ENCODE results near the gene FREM1. TPM values are rescaled to one million over a fixed set of nuclear protein-coding genes. Genes with fewer than 3 reads are reported as not detected.

The FREM1 gene
- not detected for total RNA-seq
- 0 to 0.38 reads per million in 2 donors for total RNA-seq

- no peak for ATAC-seq
- no peak for DNase-seq
- Mint-ChIP-seq H3K4me3 (no peak within 1 kb of the TSS), H3K27ac (no peak within 1 kb of the TSS), H3K4me1 (no peaks in the 10 kb centered on the region), H3K27me3 (peaks cover 10% of the 10 kb centered on the region), H3K36me3 (ENCODE audit: low read depth) (no peaks in the 10 kb centered on the region)
- H3K9me3 ChIP-seq (ENCODE audit: control insufficient read depth, low read length, poor library complexity, severe bottlenecking): no peaks in the 10 kb centered on the region
Observed at GRCh38 chr9:14909961-14910805, at the start of gene FREM1. TSS of gene FREM1 (minus strand) at chr9:14910428. CDS start at chr9:14868977, 41,451 bp downstream.

GRCh38 chr9:14958989-14959388 lies 48.8 kb upstream of the FREM1 start:
- no peaks in the 10 kb centered on the region for H3K27me3 Mint-ChIP-seq
- H3K4me3 Mint-ChIP-seq: no peak overlapping the region
- DNase-seq: no peak
- no peak overlapping the region for H3K27ac Mint-ChIP-seq
- H3K4me1 Mint-ChIP-seq: peaks cover 7% of the 10 kb centered on the region
- ATAC-seq: no peak
- no peaks in the 10 kb centered on the region for H3K9me3 ChIP-seq (ENCODE audit: control insufficient read depth, low read length, poor library complexity, severe bottlenecking)
- H3K36me3 Mint-ChIP-seq (ENCODE audit: low read depth): no peaks in the 10 kb centered on the region

GRCh38 chr9:14957109-14957508 lies 46.9 kb upstream of the FREM1 start:
- ATAC-seq (no peak), DNase-seq (no peak)
- no peak overlapping the region for H3K4me3 Mint-ChIP-seq
- no peaks in the 10 kb centered on the region for H3K36me3 Mint-ChIP-seq (ENCODE audit: low read depth)
- H3K9me3 ChIP-seq (ENCODE audit: control insufficient read depth, low read length, poor library complexity, severe bottlenecking): no peaks in the 10 kb centered on the region
- peaks cover 7% of the 10 kb centered on the region for H3K4me1 Mint-ChIP-seq
- H3K27me3 Mint-ChIP-seq: no peaks in the 10 kb centered on the region
- H3K27ac Mint-ChIP-seq: no peak overlapping the region

- no peak for ATAC-seq
- no peaks in the 10 kb centered on the region for H3K9me3 ChIP-seq (ENCODE audit: control insufficient read depth, low read length, poor library complexity, severe bottlenecking)
- Mint-ChIP-seq H3K4me3 (no peak overlapping the region), H3K27ac (no peak overlapping the region), H3K27me3 (no peaks in the 10 kb centered on the region), H3K4me1 (peaks cover 2% of the 10 kb centered on the region), H3K36me3 (ENCODE audit: low read depth) (no peaks in the 10 kb centered on the region)
- DNase-seq: no peak
Observed at GRCh38 chr9:14956208-14956607, 46.0 kb upstream of the FREM1 start.

GRCh38 chr9:14945351-14945750 lies 35.1 kb upstream of the FREM1 start:
- DNase-seq (no peak), ATAC-seq (no peak)
- no peak overlapping the region for H3K27ac Mint-ChIP-seq
- H3K4me1 Mint-ChIP-seq: no peaks in the 10 kb centered on the region
- no peaks in the 10 kb centered on the region for H3K9me3 ChIP-seq (ENCODE audit: control insufficient read depth, low read length, poor library complexity, severe bottlenecking)
- H3K36me3 Mint-ChIP-seq (ENCODE audit: low read depth): no peaks in the 10 kb centered on the region
- H3K4me3 Mint-ChIP-seq: no peak overlapping the region
- peaks cover 4% of the 10 kb centered on the region for H3K27me3 Mint-ChIP-seq

GRCh38 chr9:14941501-14942405 lies 31.5 kb upstream of the FREM1 start:
- H3K27ac Mint-ChIP-seq: no peak overlapping the region
- no peak for ATAC-seq

GRCh38 chr9:14939378-14939777 lies 29.1 kb upstream of the FREM1 start:
- Mint-ChIP-seq H3K4me3 (no peak overlapping the region), H3K27me3 (no peaks in the 10 kb centered on the region), H3K4me1 (no peaks in the 10 kb centered on the region), H3K27ac (no peak overlapping the region), H3K36me3 (ENCODE audit: low read depth) (no peaks in the 10 kb centered on the region)
- no peaks in the 10 kb centered on the region for H3K9me3 ChIP-seq (ENCODE audit: control insufficient read depth, low read length, poor library complexity, severe bottlenecking)
- no peak for ATAC-seq
- DNase-seq: no peak

More at GRCh38 chr9:14941501-14942405, 31.5 kb upstream of the FREM1 start:
- DNase-seq: no peak
- no peak overlapping the region for H3K4me3 Mint-ChIP-seq
- peaks cover 4% of the 10 kb centered on the region for H3K27me3 Mint-ChIP-seq
- H3K36me3 Mint-ChIP-seq (ENCODE audit: low read depth): no peaks in the 10 kb centered on the region
- no peaks in the 10 kb centered on the region for H3K4me1 Mint-ChIP-seq
- H3K9me3 ChIP-seq (ENCODE audit: control insufficient read depth, low read length, poor library complexity, severe bottlenecking): no peaks in the 10 kb centered on the region

GRCh38 chr9:14937216-14937615 lies 27.0 kb upstream of the FREM1 start:
- no peak for DNase-seq
- Mint-ChIP-seq H3K4me3 (no peak overlapping the region), H3K4me1 (no peaks in the 10 kb centered on the region), H3K27me3 (no peaks in the 10 kb centered on the region), H3K36me3 (ENCODE audit: low read depth) (no peaks in the 10 kb centered on the region), H3K27ac (no peak overlapping the region)
- ATAC-seq: no peak
- no peaks in the 10 kb centered on the region for H3K9me3 ChIP-seq (ENCODE audit: control insufficient read depth, low read length, poor library complexity, severe bottlenecking)

GRCh38 chr9:14936491-14936890 lies 26.3 kb upstream of the FREM1 start:
- DNase-seq (no peak), ATAC-seq (no peak)
- Mint-ChIP-seq H3K4me3 (no peak overlapping the region), H3K27ac (no peak overlapping the region), H3K4me1 (no peaks in the 10 kb centered on the region), H3K36me3 (ENCODE audit: low read depth) (no peaks in the 10 kb centered on the region), H3K27me3 (no peaks in the 10 kb centered on the region)
- no peaks in the 10 kb centered on the region for H3K9me3 ChIP-seq (ENCODE audit: control insufficient read depth, low read length, poor library complexity, severe bottlenecking)

GRCh38 chr9:14935964-14936363 lies 25.7 kb upstream of the FREM1 start:
- no peaks in the 10 kb centered on the region for H3K9me3 ChIP-seq (ENCODE audit: control insufficient read depth, low read length, poor library complexity, severe bottlenecking)
- ATAC-seq (no peak), DNase-seq (no peak)
- Mint-ChIP-seq H3K4me1 (no peaks in the 10 kb centered on the region), H3K36me3 (ENCODE audit: low read depth) (no peaks in the 10 kb centered on the region), H3K4me3 (no peak overlapping the region), H3K27ac (no peak overlapping the region), H3K27me3 (no peaks in the 10 kb centered on the region)

GRCh38 chr9:14935106-14935751 lies 25.0 kb upstream of the FREM1 start:
- no peak overlapping the region for H3K27ac Mint-ChIP-seq
- H3K27me3 Mint-ChIP-seq: no peaks in the 10 kb centered on the region
- ATAC-seq: no peak
- H3K4me3 Mint-ChIP-seq: no peak overlapping the region
- DNase-seq: no peak
- H3K36me3 Mint-ChIP-seq (ENCODE audit: low read depth): no peaks in the 10 kb centered on the region
- no peaks in the 10 kb centered on the region for H3K9me3 ChIP-seq (ENCODE audit: control insufficient read depth, low read length, poor library complexity, severe bottlenecking)
- no peaks in the 10 kb centered on the region for H3K4me1 Mint-ChIP-seq

GRCh38 chr9:14932641-14933040 lies 22.4 kb upstream of the FREM1 start:
- Mint-ChIP-seq H3K27me3 (no peaks in the 10 kb centered on the region), H3K4me3 (no peak overlapping the region), H3K4me1 (no peaks in the 10 kb centered on the region), H3K27ac (no peak overlapping the region), H3K36me3 (ENCODE audit: low read depth) (no peaks in the 10 kb centered on the region)
- no peak for DNase-seq
- H3K9me3 ChIP-seq (ENCODE audit: control insufficient read depth, low read length, poor library complexity, severe bottlenecking): no peaks in the 10 kb centered on the region
- no peak for ATAC-seq

GRCh38 chr9:14932231-14932630 lies 22.0 kb upstream of the FREM1 start:
- no peaks in the 10 kb centered on the region for H3K4me1 Mint-ChIP-seq
- ATAC-seq: no peak

More at GRCh38 chr9:14932231-14932630, 22.0 kb upstream of the FREM1 start:
- H3K9me3 ChIP-seq (ENCODE audit: control insufficient read depth, low read length, poor library complexity, severe bottlenecking): no peaks in the 10 kb centered on the region
- H3K36me3 Mint-ChIP-seq (ENCODE audit: low read depth): no peaks in the 10 kb centered on the region
- H3K4me3 Mint-ChIP-seq: no peak overlapping the region
- DNase-seq: no peak
- H3K27ac Mint-ChIP-seq: no peak overlapping the region
- H3K27me3 Mint-ChIP-seq: no peaks in the 10 kb centered on the region
